HepG2 (cell line): ENCODE results near the gene OVCA2. TPM values are rescaled to one million over a fixed set of nuclear protein-coding genes. Genes with fewer than 3 reads are reported as not detected.

ENCODE experiments used
- ATAC-seq: fragments of 200-7000 bp; cut with Tn5 transposase; 3 replicates; pipeline ENCODE4 v1.9.1; 2020; ENCODE audit warnings: mild to moderate bottlenecking, moderate library complexity
- BruUV-seq: library from RNA; stranded (reverse); fragments of 400-500 nt; replicated peaks from 2 replicates; lab custom pipeline; 2021; lab: Mats Ljungman, UMichigan
- CTCF ChIA-PET: fragments of 300-600 bp; formaldehyde crosslinking; extraction: SDS; loops from one replicate; lab custom pipeline; 2021; ENCODE audit warnings: low total read pairs, inconsistent platforms, low intra/inter-chr PET ratio; lab: Yijun Ruan, JAX
- POLR2A ChIA-PET: fragments of 350-600 bp; sonication (Branson Sonifier 250); formaldehyde crosslinking; loops from one replicate; lab custom pipeline; 2020; ENCODE audit warnings: antibody characterized with exemption, inconsistent platforms; lab: Yijun Ruan, JAX
- DNase-seq: peaks from one replicate; pipeline ENCODE4 v3.0.0-alpha.2; 2015; ENCODE audit warnings: low spot score
- FAIRE-seq: peaks from 3 replicates; lab custom pipeline; 2011; peaks lifted over from hg19 to GRCh38; lab: Jason Lieb, UNC
- H2AFZ ChIP-seq: one replicate; pipeline ENCODE4 v1.6.1; 2011; ENCODE audit warnings: low read length, inconsistent platforms
- H3K27ac ChIP-seq: fragments of 300-600 bp; 3 replicates; pipeline ENCODE4 v1.8.0; 2011; ENCODE audit warnings: mixed run types, mild to moderate bottlenecking, mixed read lengths, low read length, inconsistent platforms; ENCODE audit not compliant: insufficient read depth; ENCODE audit errors: extremely low read length
- H3K27me3 ChIP-seq, 2 experiments: fragments of 200-600 bp in 1 of 2; 2 replicates in 1 of 2; 3 replicates in 1 of 2; pipeline versions ENCODE4 v1.6.0 to v1.8.0; 2011; ENCODE audit warnings: low read length in 2 of 2, mild to moderate bottlenecking in 2 of 2, moderate library complexity in 2 of 2, inconsistent platforms in 1 of 2; ENCODE audit not compliant: insufficient read depth in 2 of 2, control insufficient read depth in 1 of 2
- H3K36me3 ChIP-seq, 2 experiments: fragments of 200-600 bp in 1 of 2; replicated peaks in 1 of 2; 2 replicates in 1 of 2; 3 replicates in 1 of 2; pipeline versions ENCODE4 v1.5.1 to v1.8.0; 2011; ENCODE audit warnings: low read length in 2 of 2, inconsistent platforms in 1 of 2; ENCODE audit not compliant: insufficient read depth in 2 of 2, control insufficient read depth in 1 of 2
- H3K4me1 ChIP-seq: 2 replicates; pipeline ENCODE4 v1.5.1; 2012; ENCODE audit warnings: low read length, inconsistent platforms; ENCODE audit not compliant: insufficient read depth
- H3K4me2 ChIP-seq: 2 replicates; pipeline ENCODE4 v1.6.0; 2011; ENCODE audit warnings: low read depth, low read length, inconsistent platforms
- H3K4me3 ChIP-seq, 3 experiments: fragments of 200-600 bp in 1 of 3; sonication (generic), shearing (Covaris generic) in 1 of 3; replicated peaks in 1 of 3; 2 replicates each; pipeline ENCODE4 v1.5.1; 2011 to 2016; ENCODE audit warnings: low read length in 3 of 3, inconsistent platforms in 2 of 3, low read depth in 2 of 3, mild to moderate bottlenecking in 2 of 3, control low read depth in 1 of 3, mixed read lengths in 1 of 3; ENCODE audit not compliant: insufficient read depth in 1 of 3
- H3K79me2 ChIP-seq: one replicate; pipeline ENCODE4 v1.6.1; 2011; ENCODE audit warnings: low read length, inconsistent platforms; ENCODE audit not compliant: insufficient read depth
- H3K9ac ChIP-seq: 2 replicates; pipeline ENCODE4 v1.6.0; 2011; ENCODE audit warnings: mild to moderate bottlenecking, low read depth, low read length, inconsistent platforms; ENCODE audit not compliant: insufficient read depth
- H3K9me3 ChIP-seq: 2 replicates; pipeline ENCODE4 v1.5.1; 2012; ENCODE audit warnings: mild to moderate bottlenecking, low read length
- H4K20me1 ChIP-seq: 2 replicates; pipeline ENCODE4 v1.6.0; 2011; ENCODE audit warnings: inconsistent platforms, mild to moderate bottlenecking, low read length, moderate library complexity; ENCODE audit not compliant: insufficient read depth
- ATF1 ChIP-seq: IDR thresholded peaks from 2 replicates; pipeline ENCODE4 v1.6.1; 2016; ENCODE audit warnings: mild to moderate bottlenecking, control low read depth
- CC2D1A ChIP-seq: sonication (generic); formaldehyde crosslinking; IDR thresholded peaks from 2 replicates; pipeline ENCODE4 v1.8.1; 2023; ENCODE audit warnings: mild to moderate bottlenecking, missing genetic modification reagents
- EHMT2 ChIP-seq: fragments of 200-600 bp; sonication (generic); IDR thresholded peaks from 2 replicates; pipeline ENCODE4 v1.7.0; 2017; ENCODE audit warnings: antibody characterized with exemption, low read depth, low read length, borderline replicate concordance
- HNRNPK ChIP-seq: fragments of 200-400 bp; formaldehyde crosslinking; IDR thresholded peaks from 2 replicates; pipeline ENCODE4 v1.6.1; 2018; ENCODE audit warnings: low read length, low read depth, moderate library complexity, mild to moderate bottlenecking; ENCODE audit not compliant: poor library complexity, severe bottlenecking
- MZF1 ChIP-seq: sonication (generic); formaldehyde crosslinking; IDR thresholded peaks from 2 replicates; pipeline ENCODE4 v1.8.1; 2023; ENCODE audit warnings: mild to moderate bottlenecking, missing genetic modification reagents, borderline replicate concordance
- PHF20 ChIP-seq: sonication (generic); formaldehyde crosslinking; IDR thresholded peaks from 2 replicates; pipeline ENCODE4 v1.5.0; 2020; ENCODE audit warnings: mild to moderate bottlenecking, missing genetic modification reagents
- RARG ChIP-seq: sonication (generic); formaldehyde crosslinking; IDR thresholded peaks from 2 replicates; pipeline ENCODE4 v1.4.0; 2020; ENCODE audit warnings: low read depth, mild to moderate bottlenecking, missing genetic modification reagents
- STAT5B ChIP-seq: sonication (generic); formaldehyde crosslinking; IDR thresholded peaks from 2 replicates; pipeline ENCODE4 v1.4.0; 2020; ENCODE audit warnings: missing genetic modification reagents
- ZNF143 ChIP-seq: sonication (generic); formaldehyde crosslinking; IDR thresholded peaks from 2 replicates; pipeline ENCODE4 v1.4.0; 2020; ENCODE audit warnings: missing genetic modification reagents
- ZNF547 ChIP-seq: sonication (generic); formaldehyde crosslinking; IDR thresholded peaks from 2 replicates; pipeline ENCODE4 v1.5.1; 2020; ENCODE audit warnings: mild to moderate bottlenecking, missing genetic modification reagents
- ZNF569 ChIP-seq: sonication (generic); formaldehyde crosslinking; IDR thresholded peaks from 2 replicates; pipeline ENCODE4 v1.5.0; 2020; ENCODE audit warnings: mild to moderate bottlenecking, missing genetic modification reagents, moderate library complexity, borderline replicate concordance
- ZNF780A ChIP-seq: sonication (generic); formaldehyde crosslinking; IDR thresholded peaks from 2 replicates; pipeline ENCODE4 v1.8.0; 2022; ENCODE audit warnings: mild to moderate bottlenecking, missing genetic modification reagents, moderate library complexity
- ZZZ3 ChIP-seq: sonication (generic); formaldehyde crosslinking; IDR thresholded peaks from 2 replicates; pipeline ENCODE4 v1.4.0; 2020; ENCODE audit warnings: missing genetic modification reagents, mild to moderate bottlenecking, borderline replicate concordance
- WGBS: methylation state at CpG from one replicate; pipeline ENCODE4 v1.1.6; 2017; ENCODE audit warnings: low lambda C conversion rate; 5-methylcytosine and 5-hydroxymethylcytosine counted together
- in situ Hi-C: cut with HindIII; loops from 2 replicates; pipeline ENCODE4 v1.10.0; 2017; ENCODE audit warnings: low pct_unique_long_range_greater_than_20kb; ENCODE audit not compliant: extremely low pct_ligation_motif_present
- intact Hi-C: fragments of 100-400 bp; cut with micrococcal nuclease; formaldehyde crosslinking; loops from one replicate; pipeline ENCODE4 v1.10.0; 2022; ENCODE audit not compliant: unreplicated experiment
- polyA plus RNA-seq, 8 experiments: library from polyadenylated mRNA; depleted of rRNA in 3 of 8; stranded (reverse) in 7 of 8; unstranded in 1 of 8; fragments of >200 nt; fragmentation: Illumina TruSeq in 4 of 8; extraction: Trizol in 4 of 8; gene quantifications; 2 replicates each; pipeline versions ENCODE4 v1.2.1 to v1.2.3, GENCODE V29; 2011 to 2016; ENCODE audit warnings: low read depth in 4 of 8, missing spikeins in 1 of 8, mixed read lengths in 1 of 8; ENCODE audit not compliant: insufficient read depth in 1 of 8
- total RNA-seq, 5 experiments: library from RNA; depleted of rRNA; stranded (reverse); fragments of >200 nt; fragmentation: Illumina TruSeq; extraction: Trizol; gene quantifications; 2 replicates each; pipeline ENCODE4 v1.2.3, GENCODE V29; 2016; ENCODE audit warnings: low read depth in 1 of 5
- TF ChIP-seq, protein P1 (sequence below): sonication (generic); formaldehyde crosslinking; IDR thresholded peaks from 2 replicates; pipeline ENCODE4 v1.4.0; 2020; ENCODE audit warnings: missing genetic modification reagents
- TF ChIP-seq, protein P2 (sequence below): sonication (generic); formaldehyde crosslinking; IDR thresholded peaks from 2 replicates; pipeline ENCODE4 v1.4.0; 2020; ENCODE audit warnings: missing genetic modification reagents
- TF ChIP-seq, protein P3 (sequence below): sonication (generic); formaldehyde crosslinking; IDR thresholded peaks from 2 replicates; pipeline ENCODE4 v1.4.0; 2020; ENCODE audit warnings: low read depth, mild to moderate bottlenecking, missing genetic modification reagents
- TF ChIP-seq, protein P4 (sequence below): sonication (generic); formaldehyde crosslinking; IDR thresholded peaks from 2 replicates; pipeline ENCODE4 v1.8.1; 2023; ENCODE audit warnings: mild to moderate bottlenecking, missing genetic modification reagents, borderline replicate concordance
- TF ChIP-seq, protein P5 (sequence below): sonication (generic); formaldehyde crosslinking; IDR thresholded peaks from 2 replicates; pipeline ENCODE4 v1.4.0; 2020; ENCODE audit warnings: mild to moderate bottlenecking, missing genetic modification reagents

The OVCA2 gene
- total and polyA plus RNA-seq, 2 of the 13 experiments (the other 11 are each of a cell fraction or from before 2014, with no cell fraction given) = 23.7 to 28.2 TPM

DNA sequence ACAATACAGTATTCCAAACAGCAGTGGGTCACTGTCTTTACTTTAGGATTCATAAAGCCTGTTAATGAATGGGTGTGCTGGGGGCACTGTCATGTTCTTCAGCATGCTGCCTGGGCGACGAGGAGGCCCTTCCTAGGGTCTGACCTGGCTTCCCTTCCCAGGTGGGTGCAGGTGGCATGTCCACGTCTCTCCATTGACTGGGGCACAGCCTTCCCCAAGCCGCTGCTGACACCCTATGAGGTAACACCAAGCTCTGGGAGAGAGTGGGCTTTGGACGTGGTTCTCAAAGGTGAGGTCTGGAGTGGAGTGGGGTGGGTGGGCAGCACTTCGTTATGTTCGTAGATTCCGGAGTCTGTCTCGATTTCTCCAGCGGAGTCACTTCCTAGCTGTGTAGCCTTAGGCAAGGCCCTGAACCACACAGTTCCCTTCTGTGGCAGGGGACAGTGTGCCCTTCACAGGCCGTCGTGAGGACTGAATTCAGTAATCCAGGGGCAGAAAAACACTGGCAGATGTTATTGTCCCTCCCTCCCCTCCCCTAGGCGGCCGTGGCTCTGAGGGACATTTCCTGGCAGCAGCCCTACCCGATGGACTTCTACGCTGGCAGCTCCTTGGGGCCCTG lies 771 bp upstream of the OVCA2 start:
- POLR2A ChIA-PET = interaction anchor here (1.1 kb wide), 1 partner anchor 263 kb away, joined by 3 read pairs; the partner anchor contains the start of gene SRR
- TF ChIP-seq CC2D1A (CRISPR knock-in tag) = no peak
- TF ChIP-seq MZF1 (CRISPR knock-in tag) = no peak
- no peak for TF ChIP-seq ZNF143 (CRISPR knock-in tag)
- no peak for TF ChIP-seq RARG
- TF ChIP-seq EHMT2 = no peak
- TF ChIP-seq, protein P1, sequence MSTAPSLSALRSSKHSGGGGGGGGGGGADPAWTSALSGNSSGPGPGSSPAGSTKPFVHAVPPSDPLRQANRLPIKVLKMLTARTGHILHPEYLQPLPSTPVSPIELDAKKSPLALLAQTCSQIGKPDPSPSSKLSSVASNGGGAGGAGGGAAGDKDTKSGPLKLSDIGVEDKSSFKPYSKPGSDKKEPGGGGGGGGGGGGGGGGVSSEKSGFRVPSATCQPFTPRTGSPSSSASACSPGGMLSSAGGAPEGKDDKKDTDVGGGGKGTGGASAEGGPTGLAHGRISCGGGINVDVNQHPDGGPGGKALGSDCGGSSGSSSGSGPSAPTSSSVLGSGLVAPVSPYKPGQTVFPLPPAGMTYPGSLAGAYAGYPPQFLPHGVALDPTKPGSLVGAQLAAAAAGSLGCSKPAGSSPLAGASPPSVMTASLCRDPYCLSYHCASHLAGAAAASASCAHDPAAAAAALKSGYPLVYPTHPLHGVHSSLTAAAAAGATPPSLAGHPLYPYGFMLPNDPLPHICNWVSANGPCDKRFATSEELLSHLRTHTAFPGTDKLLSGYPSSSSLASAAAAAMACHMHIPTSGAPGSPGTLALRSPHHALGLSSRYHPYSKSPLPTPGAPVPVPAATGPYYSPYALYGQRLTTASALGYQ = no peak
- TF ChIP-seq ZNF569 (CRISPR knock-in tag) = no peak
- TF ChIP-seq ZNF780A = no peak
- TF ChIP-seq, protein P2, sequence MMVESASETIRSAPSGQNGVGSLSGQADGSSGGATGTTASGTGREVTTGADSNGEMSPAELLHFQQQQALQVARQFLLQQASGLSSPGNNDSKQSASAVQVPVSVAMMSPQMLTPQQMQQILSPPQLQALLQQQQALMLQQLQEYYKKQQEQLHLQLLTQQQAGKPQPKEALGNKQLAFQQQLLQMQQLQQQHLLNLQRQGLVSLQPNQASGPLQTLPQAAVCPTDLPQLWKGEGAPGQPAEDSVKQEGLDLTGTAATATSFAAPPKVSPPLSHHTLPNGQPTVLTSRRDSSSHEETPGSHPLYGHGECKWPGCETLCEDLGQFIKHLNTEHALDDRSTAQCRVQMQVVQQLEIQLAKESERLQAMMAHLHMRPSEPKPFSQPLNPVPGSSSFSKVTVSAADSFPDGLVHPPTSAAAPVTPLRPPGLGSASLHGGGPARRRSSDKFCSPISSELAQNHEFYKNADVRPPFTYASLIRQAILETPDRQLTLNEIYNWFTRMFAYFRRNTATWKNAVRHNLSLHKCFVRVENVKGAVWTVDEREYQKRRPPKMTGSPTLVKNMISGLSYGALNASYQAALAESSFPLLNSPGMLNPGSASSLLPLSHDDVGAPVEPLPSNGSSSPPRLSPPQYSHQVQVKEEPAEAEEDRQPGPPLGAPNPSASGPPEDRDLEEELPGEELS (CRISPR knock-in tag) = no peak
- no peak for TF ChIP-seq PHF20 (CRISPR knock-in tag)
- TF ChIP-seq ZNF547 (CRISPR knock-in tag) = no peak
- TF ChIP-seq, protein P3, sequence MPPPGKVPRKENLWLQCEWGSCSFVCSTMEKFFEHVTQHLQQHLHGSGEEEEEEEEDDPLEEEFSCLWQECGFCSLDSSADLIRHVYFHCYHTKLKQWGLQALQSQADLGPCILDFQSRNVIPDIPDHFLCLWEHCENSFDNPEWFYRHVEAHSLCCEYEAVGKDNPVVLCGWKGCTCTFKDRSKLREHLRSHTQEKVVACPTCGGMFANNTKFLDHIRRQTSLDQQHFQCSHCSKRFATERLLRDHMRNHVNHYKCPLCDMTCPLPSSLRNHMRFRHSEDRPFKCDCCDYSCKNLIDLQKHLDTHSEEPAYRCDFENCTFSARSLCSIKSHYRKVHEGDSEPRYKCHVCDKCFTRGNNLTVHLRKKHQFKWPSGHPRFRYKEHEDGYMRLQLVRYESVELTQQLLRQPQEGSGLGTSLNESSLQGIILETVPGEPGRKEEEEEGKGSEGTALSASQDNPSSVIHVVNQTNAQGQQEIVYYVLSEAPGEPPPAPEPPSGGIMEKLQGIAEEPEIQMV (CRISPR knock-in tag) = no peak
- TF ChIP-seq, protein P4, sequence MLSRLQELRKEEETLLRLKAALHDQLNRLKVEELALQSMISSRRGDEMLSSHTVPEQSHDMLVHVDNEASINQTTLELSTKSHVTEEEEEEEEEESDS = no peak
- TF ChIP-seq, protein P5, sequence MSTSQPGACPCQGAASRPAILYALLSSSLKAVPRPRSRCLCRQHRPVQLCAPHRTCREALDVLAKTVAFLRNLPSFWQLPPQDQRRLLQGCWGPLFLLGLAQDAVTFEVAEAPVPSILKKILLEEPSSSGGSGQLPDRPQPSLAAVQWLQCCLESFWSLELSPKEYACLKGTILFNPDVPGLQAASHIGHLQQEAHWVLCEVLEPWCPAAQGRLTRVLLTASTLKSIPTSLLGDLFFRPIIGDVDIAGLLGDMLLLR (CRISPR knock-in tag) = no peak
- TF ChIP-seq ATF1 (CRISPR knock-in tag) = no peak
- no peak for TF ChIP-seq STAT5B (CRISPR knock-in tag)
- no peak for TF ChIP-seq ZZZ3 (CRISPR knock-in tag)
- TF ChIP-seq HNRNPK = no peak

More for the DNA sequence above, 771 bp upstream of the OVCA2 start:
- Histone ChIP-seq H3K4me3 (peak overlapping the region in 1 of 3 experiments; percentile 81; a peak in 1 of 6 replicates), H4K20me1 (no peaks in the 10 kb centered on the region), H3K27me3 (no peaks in the 10 kb centered on the region), H3K36me3 (peaks cover 9 to 26% of the 10 kb centered on the region in 2 experiments; a peak in 3 of 5 replicates), H3K27ac (no peak overlapping the region), H3K9me3 (no peaks in the 10 kb centered on the region), H3K4me1 (peaks cover 8% of the 10 kb centered on the region), H2AFZ (no peak overlapping the region), H3K9ac (no peak overlapping the region), H3K79me2 (no peaks in the 10 kb centered on the region), H3K4me2 (peak overlapping the region; percentile 86; the same call in 1 of the 2 replicates)
- no peak for FAIRE-seq
- DNase-seq = no peak
- no TSS peak for BruUV-seq
- in situ Hi-C loops (loop anchor here (25.0 kb wide), 1 partner anchor 329 kb away; the partner anchor contains the start of genes TLCD2 and WDR81), intact Hi-C loops (no loop called here)
- ATAC-seq = no peak; the same call in 2 of the 3 replicates
- CTCF ChIA-PET = interaction anchor here (1.9 kb wide), 1 partner anchor 132 kb away, joined by 8 read pairs; no protein-coding TSS in a partner anchor
- WGBS = 98% methylated on average over 13 of the region's 16 CpGs
